Prostate gland (tissue), 2 donors: Measurements from ENCODE around the gene DPYD.

Experiments used
- POLR2A ChIP-seq: fragments of 450-650 bp; IDR thresholded peaks from one replicate; pipeline ENCODE4 v1.6.1; 2016; ENCODE audit warnings: antibody characterized with exemption, mild to moderate bottlenecking
- POLR2AphosphoS5 ChIP-seq: sonication (generic); formaldehyde crosslinking; IDR thresholded peaks from one replicate; pipeline ENCODE4 v1.6.1; 2017; ENCODE audit warnings: antibody characterized with exemption
- TF ChIP-seq, protein P1 (sequence below), 4 experiments: fragments of 200-600 bp in 2 of 4; fragments of 450-650 bp in 2 of 4; sonication (generic) in 2 of 4; IDR thresholded peaks; 1 replicate in 3 of 4; 2 replicates in 1 of 4; pipeline ENCODE4 v1.5.1; 2016 to 2019; ENCODE audit warnings: antibody characterized with exemption in 4 of 4, mild to moderate bottlenecking in 2 of 4, moderate library complexity in 2 of 4

DNA sequence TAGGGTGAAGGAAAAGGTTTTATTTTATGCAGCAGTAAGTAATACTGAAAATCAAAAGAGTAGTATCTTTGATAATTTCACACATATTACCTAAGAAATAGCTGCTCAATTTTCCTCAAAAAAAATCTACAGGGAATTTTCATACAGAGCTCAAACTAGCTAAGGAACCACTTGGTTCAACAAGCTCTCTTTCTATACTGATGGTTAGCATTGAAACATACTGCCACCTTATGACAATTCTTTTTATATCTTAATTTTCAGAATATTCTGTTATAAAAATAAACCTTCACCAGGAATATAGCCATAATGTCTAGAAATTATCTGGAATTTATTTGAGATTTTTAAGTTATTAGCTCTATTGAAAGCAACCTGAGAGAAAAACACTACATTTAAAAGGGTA is 142.1 kb downstream of the DPYD start:
- TF ChIP-seq, protein P1, sequence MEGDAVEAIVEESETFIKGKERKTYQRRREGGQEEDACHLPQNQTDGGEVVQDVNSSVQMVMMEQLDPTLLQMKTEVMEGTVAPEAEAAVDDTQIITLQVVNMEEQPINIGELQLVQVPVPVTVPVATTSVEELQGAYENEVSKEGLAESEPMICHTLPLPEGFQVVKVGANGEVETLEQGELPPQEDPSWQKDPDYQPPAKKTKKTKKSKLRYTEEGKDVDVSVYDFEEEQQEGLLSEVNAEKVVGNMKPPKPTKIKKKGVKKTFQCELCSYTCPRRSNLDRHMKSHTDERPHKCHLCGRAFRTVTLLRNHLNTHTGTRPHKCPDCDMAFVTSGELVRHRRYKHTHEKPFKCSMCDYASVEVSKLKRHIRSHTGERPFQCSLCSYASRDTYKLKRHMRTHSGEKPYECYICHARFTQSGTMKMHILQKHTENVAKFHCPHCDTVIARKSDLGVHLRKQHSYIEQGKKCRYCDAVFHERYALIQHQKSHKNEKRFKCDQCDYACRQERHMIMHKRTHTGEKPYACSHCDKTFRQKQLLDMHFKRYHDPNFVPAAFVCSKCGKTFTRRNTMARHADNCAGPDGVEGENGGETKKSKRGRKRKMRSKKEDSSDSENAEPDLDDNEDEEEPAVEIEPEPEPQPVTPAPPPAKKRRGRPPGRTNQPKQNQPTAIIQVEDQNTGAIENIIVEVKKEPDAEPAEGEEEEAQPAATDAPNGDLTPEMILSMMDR (IDR thresholded peaks at IDR 0.05) = no peak
- TF ChIP-seq POLR2A (no peak), POLR2AphosphoS5 (no peak)
